Endothelial cell of umbilical vein (primary cell): ENCODE results near the gene NKG7.

Experiments
- CTCF ChIP-seq, 2 donors: IDR thresholded peaks; 1 replicate in 1 of 2; 2 replicates in 1 of 2; pipeline ENCODE4 v1.5.1; 2011; ENCODE audit warnings: low read length in 2 of 2, mild to moderate bottlenecking in 2 of 2, moderate library complexity in 2 of 2, control low read depth in 1 of 2, inconsistent platforms in 1 of 2, low read depth in 1 of 2; ENCODE audit not compliant: insufficient read depth in 1 of 2; ENCODE audit errors: extremely low read depth in 1 of 2
- EZH2 ChIP-seq: IDR thresholded peaks from 2 replicates; pipeline ENCODE4 v1.6.1; 2012; ENCODE audit warnings: borderline replicate concordance, low read depth, mild to moderate bottlenecking, moderate library complexity, low read length, inconsistent platforms; ENCODE audit not compliant: severe bottlenecking
- JUN ChIP-seq: IDR thresholded peaks from 2 replicates; pipeline ENCODE4 v1.6.1; 2011; ENCODE audit warnings: borderline replicate concordance, low read depth; ENCODE audit not compliant: insufficient read length, insufficient read depth
- POLR2AphosphoS5 ChIP-seq: IDR thresholded peaks from 2 replicates; pipeline ENCODE4 v1.6.1; 2012; ENCODE audit warnings: low read depth, mild to moderate bottlenecking, control low read depth, low read length, moderate library complexity; ENCODE audit not compliant: insufficient read depth

DNA sequence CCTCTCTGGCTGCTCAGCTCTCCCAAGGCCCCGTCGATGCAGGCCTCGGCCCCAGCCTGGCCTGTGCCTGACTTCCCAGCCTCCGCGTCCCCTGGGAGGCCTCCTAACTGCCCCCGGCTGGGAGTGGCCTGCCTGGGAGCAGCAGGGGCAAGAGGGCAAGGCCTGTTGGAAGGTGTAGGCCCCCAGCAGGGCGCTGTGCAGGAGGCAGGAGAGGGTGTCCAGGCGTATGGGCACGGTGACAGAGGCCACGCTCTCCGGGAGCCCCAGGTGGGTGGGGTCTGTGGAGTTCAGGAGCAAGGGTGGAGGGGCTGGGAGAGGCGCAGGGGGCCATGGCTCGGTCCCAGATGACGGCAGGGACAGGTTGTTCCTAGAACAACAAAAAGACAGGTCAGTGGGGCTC, 16.7 kb upstream of the NKG7 start:
- no peak for TF ChIP-seq JUN
- TF ChIP-seq CTCF (IDR thresholded peaks at IDR 0.05; ENCODE audit: extremely low read depth in 1 of 2, insufficient read depth in 1 of 2, low read depth in 1 of 2, low read length in 2 of 2), result no peak
- no peak for TF ChIP-seq EZH2
- TF ChIP-seq POLR2AphosphoS5, result no peak
